DMS153 (cell line): ENCODE data around the gene PCCB.
"Not testable (repeated sequence)": the region's sequence is repeated elsewhere in the genome, so short reads cannot be mapped to it uniquely, and the experiment has no call there.

Source experiments
- DNase-seq: peaks from one replicate; lab custom pipeline; 2025; lab: John Stamatoyannopoulos, UW

The PCCB gene

GRCh38 chr3:136262559-136262958 lies 12.4 kb downstream of the PCCB start:
- no peak for DNase-seq

GRCh38 chr3:136263251-136263650 lies 13.1 kb downstream of the PCCB start:
- no peak for DNase-seq

GRCh38 chr3:136266468-136267125 lies 16.5 kb downstream of the PCCB start:
- not testable (repeated sequence) for DNase-seq

DNA sequence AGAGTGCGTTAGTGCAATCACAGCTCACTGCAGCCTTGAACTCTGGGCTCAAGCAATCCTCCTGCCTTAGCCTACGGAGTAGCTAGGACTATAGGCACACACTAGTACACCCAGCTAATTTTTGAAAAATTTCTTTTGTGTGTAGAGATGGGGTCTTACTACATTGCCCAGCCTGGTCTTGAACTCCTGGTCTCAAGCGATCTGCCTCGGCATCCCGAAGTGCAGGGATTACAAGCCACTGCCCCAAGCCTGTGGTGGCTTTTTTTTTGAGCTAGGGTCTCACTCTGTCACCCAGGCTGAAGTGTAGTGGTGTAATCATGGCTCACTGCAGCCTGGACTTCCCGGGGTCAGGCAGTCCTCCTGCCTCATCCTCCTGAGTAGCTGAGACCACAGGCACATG lies 17.1 kb downstream of the PCCB start:
- no peak for DNase-seq

DNA sequence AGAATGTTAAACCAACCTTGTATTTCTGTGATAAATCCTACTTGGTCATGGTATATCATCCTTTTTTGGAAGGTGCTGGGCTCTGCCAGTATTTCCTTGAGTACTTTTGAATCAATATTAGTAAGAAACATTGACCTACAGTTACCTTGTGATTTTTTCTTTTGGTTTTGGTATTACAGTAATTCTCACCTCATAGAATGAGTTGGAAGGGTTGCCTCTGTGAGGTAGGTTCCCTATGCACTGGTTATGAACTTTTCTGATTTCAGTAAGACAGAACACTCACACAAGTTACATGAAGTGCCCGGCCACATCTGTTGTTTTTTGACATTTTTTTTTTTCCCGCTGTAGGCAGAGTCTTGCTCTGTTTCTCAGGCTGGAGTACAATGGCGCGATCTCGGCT lies 20.0 kb downstream of the PCCB start:
- DNase-seq = no peak

DNA sequence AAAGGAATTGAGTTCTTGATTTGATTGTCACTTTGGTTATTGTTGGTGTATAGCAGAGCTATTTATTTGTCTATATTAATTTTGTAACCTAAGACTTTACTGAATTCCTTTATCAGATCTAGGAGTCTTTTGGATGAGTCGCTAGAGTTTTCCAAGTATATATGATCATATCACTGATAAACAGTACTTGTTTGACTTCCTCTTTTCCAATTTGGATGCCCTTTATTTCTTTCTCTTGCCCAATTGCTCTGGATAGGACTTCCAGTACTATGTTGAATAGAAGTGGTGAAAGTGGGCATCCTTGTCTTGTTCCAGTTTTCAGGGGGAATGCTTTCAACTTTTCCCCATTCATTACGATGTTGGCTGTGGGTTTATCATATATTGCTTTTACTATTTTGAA lies 21.5 kb downstream of the PCCB start:
- DNase-seq = not testable (repeated sequence)

DNA sequence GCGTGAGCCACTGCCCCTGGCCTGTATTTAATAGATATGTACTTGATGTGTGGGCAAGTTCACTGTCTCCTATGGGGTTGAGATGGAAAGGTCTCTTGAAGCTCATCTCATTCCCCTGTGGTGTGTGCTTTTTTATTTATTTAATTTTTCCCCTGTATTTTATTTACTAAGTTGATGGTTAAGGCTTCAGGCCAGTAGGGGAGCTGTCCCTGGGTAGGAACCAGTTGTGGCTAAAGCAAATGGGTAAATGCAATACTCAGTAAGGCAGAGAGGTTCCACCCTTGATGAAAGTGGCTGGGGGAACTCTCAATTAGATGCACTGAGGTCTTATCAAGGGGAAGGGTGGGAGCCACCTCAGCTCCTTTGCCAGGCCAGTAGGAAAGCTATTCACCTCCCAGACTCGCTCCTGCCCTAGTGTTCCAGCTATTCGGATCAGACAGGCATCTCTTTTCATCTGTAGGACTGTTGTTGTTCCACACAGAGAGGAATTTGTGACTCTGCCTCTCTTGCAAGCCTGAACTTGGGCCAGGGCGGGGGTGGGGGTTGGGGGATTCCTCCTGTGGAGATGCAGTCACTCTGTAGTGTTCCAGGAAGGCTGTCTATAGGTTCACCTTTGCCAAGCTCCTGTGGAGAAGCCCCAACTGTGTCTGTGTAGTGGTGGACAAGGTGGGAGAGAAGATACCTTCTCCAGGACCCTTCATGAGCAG lies 26.1 kb downstream of the PCCB start:
- no peak for DNase-seq

- peak; percentile 24 for DNase-seq
Observed at GRCh38 chr3:136277115-136277514, 27.0 kb downstream of the PCCB start.

GRCh38 chr3:136277634-136278033 lies 27.5 kb downstream of the PCCB start:
- peak; percentile 72 for DNase-seq

DNA sequence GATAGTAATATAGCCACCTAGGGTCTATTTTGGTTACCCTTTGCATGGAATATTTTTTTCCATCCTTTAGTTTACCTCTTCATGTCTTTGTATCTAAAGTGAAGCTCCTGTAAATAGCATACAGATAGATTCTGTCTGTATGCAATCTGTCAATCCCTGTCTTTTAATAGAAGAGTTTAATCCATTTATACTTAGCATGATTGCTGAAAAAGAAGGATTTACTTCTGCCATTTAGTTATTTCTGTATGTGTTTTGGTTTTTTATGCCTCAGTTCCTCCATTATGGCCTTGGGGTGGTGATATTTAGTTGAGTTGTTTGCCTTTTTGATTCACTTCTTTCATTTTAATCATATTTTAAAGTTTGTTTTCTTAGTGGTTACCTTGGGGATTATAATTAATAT lies 29.0 kb downstream of the PCCB start:
- no peak for DNase-seq

DNA sequence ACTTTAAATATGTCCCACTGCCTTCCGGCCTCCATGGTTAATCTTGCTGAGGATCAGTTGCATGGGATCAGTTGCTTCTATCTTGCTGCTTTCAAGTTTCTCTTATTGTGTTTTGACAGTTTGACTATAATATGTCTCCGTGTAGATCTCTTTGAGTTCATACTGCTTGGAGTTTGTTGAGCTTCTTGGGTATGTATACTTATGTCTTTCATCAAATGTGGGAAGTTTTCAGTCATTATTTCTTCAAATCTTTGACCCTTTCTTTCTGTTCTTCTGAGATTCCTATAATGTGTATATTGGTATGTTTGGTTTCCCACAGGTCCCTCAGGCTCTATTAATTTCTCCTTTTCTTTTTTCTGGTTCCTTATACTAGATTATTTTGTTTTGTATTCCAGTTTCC lies 30.8 kb downstream of the PCCB start:
- no peak for DNase-seq

GRCh38 chr3:136281966-136282520 lies 31.9 kb downstream of the PCCB start:
- DNase-seq = no peak

DNA sequence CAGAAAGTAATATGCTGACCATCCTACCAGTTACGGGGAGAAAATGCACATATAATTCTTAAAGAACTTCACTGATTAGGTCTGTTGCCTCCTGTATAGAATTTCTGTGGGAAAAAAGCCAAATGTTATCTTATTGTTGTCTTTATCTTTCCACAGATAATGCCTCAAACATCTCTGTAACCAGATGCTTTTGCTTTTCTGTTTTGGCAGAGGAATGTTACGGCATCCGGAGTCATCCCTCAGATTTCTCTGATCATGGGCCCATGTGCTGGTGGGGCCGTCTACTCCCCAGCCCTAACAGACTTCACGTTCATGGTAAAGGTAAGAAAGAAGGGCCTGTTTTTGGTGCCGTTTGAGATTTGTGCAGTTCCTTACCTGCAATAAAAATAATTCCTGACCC lies 33.5 kb downstream of the PCCB start:
- DNase-seq = no peak

- no peak for DNase-seq
Observed at GRCh38 chr3:136291302-136291701, 41.2 kb downstream of the PCCB start.

GRCh38 chr3:136292500-136292899 lies 42.4 kb downstream of the PCCB start:
- DNase-seq = no peak

DNA sequence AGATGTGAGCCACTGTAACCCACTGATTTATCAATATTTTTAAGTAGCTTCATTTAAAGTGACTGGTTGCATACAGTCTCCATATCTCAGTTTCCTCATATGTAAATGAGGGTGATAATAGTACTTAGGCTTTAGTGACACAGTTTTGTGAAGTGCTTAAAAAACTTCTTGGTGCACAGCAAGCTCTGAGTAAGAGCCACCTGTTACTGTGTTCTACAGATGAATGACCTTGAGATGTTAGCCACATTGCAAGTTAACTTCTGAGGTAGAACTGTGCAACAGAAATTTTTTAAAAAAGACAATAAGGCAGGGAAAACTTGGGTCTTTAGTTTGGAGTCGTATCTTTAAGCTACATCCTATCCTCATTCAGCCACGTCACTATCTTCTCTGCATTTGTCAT lies 43.1 kb downstream of the PCCB start:
- no peak for DNase-seq

GRCh38 chr3:136294176-136294575 lies 44.0 kb downstream of the PCCB start:
- DNase-seq = no peak

DNA sequence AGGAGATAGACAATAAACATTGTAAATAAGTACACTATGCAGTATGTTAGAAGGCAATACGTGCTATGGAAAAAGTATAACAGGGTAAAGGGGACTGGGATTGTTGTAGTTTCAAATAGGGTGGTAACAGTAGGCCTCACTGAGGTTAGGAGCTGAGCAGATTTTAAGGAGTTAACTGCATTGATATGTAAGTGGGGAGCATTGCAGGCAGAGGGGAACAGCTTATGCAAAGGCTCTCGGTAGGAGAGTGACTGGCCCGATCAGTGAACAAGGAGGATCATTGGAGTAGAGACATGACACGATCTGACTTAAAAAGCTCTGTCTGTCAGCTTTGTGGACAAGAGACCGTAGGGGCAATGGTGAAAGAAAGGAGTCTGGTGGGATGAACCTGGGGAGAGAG lies 46.8 kb downstream of the PCCB start:
- DNase-seq = no peak

- no peak for DNase-seq
Observed at GRCh38 chr3:136297826-136298225, 47.7 kb downstream of the PCCB start.

- no peak for DNase-seq
Observed at GRCh38 chr3:136300444-136300843, 50.3 kb downstream of the PCCB start.

DNA sequence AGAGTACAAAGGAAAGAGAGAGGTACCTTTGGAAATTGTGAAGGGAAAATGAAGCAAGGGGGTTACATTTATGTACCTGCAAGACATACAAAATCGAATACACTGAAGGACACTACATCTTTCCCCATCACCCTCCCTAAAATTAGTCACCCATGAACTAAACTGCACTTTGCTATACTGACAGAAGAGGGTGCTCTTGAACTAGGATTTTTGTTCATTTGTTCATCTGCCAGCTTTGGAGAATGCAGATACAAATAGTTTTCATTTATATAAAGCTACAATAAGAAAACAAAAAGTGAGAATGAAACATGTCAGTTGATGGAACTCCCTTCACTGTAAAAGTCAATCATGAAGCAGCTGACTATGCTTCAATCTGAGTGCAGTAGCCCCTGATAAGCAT lies 55.7 kb downstream of the PCCB start:
- no peak for DNase-seq

DNA sequence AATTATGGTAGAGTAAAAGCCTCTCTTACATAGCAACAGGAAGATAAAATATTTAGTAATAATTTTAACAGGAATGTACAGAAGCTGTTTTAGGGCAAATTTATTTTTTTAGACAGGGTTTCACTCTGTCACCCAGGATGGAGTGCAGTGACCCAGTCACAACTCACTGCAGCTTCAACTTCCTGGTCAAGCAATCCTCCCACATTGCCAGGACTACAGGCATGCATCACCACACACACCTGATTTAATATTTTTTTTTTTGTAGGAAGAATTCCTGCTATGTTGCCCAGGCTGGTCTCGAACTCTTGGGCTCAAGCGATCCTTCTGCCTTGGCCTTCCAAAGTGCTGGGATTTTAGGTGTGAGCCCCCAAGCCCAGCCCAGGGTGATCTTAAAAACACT lies 61.1 kb downstream of the PCCB start:
- DNase-seq = no peak

DNA sequence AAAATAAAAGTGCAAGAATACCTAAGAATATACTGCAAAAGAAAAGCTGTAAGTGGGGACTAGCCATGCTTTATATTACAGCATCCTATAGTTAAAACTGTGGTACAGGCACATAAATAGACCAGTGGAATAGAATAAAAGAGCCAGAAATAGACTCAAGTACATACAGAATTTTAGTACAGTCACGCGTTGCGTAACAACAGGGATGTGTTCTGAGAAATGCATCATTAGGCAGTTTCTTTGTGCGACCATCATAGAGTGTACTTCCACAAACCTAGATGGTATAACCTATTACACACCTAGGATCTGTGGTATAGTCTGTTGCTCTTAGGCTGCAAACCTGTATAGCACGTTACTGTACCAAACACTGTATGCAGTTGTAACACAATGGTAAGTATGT lies 61.8 kb downstream of the PCCB start:
- DNase-seq = no peak

DNA sequence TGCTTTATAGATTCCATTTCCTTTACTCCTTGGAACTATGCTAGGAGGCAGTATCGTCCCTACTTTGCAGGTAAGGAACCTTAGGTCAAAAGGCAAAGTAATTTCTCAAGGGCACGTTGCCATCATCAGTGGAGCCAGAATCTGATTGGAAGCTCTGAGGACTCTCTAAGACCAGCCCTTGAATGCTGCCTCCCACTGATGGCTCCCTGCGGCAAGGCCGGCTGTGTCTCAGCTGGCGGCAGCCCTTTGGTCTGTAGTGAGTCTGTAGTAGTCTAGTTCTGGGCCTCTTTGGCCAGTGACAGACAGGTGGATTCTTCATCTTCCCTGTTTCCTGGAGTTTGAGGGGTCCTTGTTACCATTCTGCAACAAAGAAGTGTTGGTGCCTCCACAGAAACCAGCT lies 76.2 kb downstream of the PCCB start:
- DNase-seq = no peak
